ENCODE results near the gene CALML5.

CALML5 gene

DNA sequence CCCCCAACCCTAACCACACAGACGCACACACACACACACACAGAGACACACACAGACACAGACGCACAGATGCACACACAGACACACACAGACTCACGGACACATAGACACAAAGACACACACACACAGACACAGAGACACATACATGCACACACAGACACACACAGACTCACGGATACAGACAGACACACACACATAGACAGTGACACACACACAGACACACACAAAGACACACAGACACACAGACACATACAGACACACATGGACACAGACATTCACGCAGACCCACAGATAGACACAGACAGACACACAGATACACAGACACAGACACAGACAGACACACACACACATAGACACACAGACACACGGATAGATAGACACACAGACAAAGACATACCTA is 2.1 kb downstream of the CALML5 start:
- no peak for DNase-seq (ENCODE audit: low read depth, low spot score)
- no peak overlapping the region for H3K4me3 ChIP-seq (ENCODE audit: low read depth, low read length)
- in situ Hi-C loops (cut with HindIII; ENCODE audit: low sequenced_read_pairs): no loop called here
- TF ChIP-seq CTCF (IDR thresholded peaks at IDR 0.05; ENCODE audit: low read depth, low read length): no peak

DNA sequence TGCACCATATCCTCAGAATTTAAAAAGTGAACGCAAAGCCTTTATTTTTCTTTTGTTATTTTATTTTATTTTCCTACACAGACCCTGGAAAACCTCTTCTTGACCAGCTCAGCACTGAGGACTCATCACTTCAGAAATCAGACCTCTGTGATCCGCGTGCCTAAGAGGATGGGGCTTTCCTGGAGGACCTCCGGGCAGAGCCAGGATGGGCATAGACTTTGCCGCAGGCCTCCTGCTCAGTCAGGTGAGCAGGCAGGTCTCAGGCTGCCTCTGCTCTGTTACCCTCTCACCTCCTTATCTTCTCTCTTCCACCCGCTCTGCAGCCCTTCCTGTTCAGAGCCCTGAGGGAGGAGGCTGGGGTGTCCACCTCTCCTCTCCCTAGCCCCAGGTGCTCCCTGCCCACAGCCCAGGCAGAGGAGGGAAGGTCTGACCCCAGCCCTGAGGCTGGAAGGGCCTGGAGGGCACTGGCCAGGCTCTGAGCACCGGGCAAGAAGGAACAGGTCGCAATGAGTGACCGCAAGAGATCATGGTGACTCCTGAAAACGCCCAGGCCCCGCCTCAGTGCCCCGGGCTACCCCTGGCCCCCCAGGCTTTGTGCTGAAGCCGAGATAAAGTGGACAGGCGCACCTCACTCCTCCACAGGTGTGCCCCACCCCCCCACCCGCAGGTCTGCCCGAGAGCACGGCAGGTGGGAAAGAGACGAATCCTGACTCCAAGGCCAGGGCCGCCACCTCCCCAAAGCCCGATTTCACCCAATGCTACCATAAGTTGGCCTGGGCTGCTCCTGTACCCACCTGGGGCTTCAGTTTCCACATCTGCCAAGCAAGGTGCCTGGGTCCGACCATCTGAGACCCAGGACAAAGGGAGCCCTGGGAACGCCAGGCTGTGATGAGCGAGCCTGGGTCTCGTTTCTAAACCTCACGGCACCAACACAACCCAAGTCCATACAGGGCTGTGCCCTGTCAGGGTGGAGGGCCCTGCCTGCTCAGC is 2.8 kb downstream of the CALML5 start:
- no peak for TF ChIP-seq CTCF (IDR thresholded peaks at IDR 0.05; ENCODE audit: low read depth, low read length)
- H3K4me3 ChIP-seq (ENCODE audit: low read depth, low read length): no peak overlapping the region
- in situ Hi-C loops (cut with HindIII; ENCODE audit: low sequenced_read_pairs): no loop called here
- DNase-seq (ENCODE audit: low read depth, low spot score): no peak

- TF ChIP-seq CTCF (IDR thresholded peaks at IDR 0.05; ENCODE audit: low read depth, low read length): no peak
- no peak for DNase-seq (ENCODE audit: low read depth, low spot score)
- in situ Hi-C loops (cut with HindIII; ENCODE audit: low sequenced_read_pairs): no loop called here
These were observed 4.8 kb downstream of the CALML5 start for GRCh38 chr10:5494611-5495010.

GRCh38 chr10:5493691-5494090 is 5.7 kb downstream of the CALML5 start:
- in situ Hi-C loops (cut with HindIII; ENCODE audit: low sequenced_read_pairs): no loop called here
- no peak overlapping the region for H3K4me3 ChIP-seq (ENCODE audit: low read depth, low read length)
- no peak for TF ChIP-seq CTCF (IDR thresholded peaks at IDR 0.05; ENCODE audit: low read depth, low read length)
- no peak for DNase-seq (ENCODE audit: low read depth, low spot score)

More at GRCh38 chr10:5494611-5495010, 4.8 kb downstream of the CALML5 start:
- no peak overlapping the region for H3K4me3 ChIP-seq (ENCODE audit: low read depth, low read length)

GRCh38 chr10:5492929-5493576 is 6.3 kb downstream of the CALML5 start:
- H3K4me3 ChIP-seq (ENCODE audit: low read depth, low read length): no peak overlapping the region
- TF ChIP-seq CTCF (IDR thresholded peaks at IDR 0.05; ENCODE audit: low read depth, low read length): no peak
- in situ Hi-C loops (cut with HindIII; ENCODE audit: low sequenced_read_pairs): no loop called here
- DNase-seq (ENCODE audit: low read depth, low spot score): no peak

DNA sequence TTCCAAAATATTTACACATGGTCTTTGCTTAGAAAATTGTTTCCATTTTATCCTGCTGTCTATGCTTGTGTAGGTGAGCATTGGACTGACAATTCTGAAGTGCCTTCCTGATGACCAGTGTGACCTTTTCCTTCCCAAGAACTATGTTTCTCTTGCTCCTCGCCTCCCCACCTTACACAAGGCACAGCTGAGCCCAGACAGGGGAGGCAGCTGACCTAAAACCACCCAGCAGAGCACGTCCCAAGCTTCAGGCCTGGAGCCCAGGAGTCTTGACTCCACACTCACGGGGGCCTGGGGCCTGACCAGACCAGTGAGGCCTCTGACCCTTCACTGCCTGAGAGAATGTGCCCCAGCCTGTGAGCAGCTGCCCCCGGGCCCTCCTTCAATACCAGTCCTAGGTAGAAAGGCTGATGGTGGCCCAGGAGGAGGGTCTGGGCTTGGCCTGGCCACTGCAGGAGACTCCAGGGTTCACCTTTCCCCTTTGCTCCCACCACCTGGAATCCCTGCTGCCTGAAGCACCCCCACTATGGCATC is 7.0 kb downstream of the CALML5 start:
- no peak overlapping the region for H3K4me3 ChIP-seq (ENCODE audit: low read depth, low read length)
- in situ Hi-C loops (cut with HindIII; ENCODE audit: low sequenced_read_pairs): no loop called here
- no peak for TF ChIP-seq CTCF (IDR thresholded peaks at IDR 0.05; ENCODE audit: low read depth, low read length)
- DNase-seq (ENCODE audit: low read depth, low spot score): no peak
